ENCODE data around the gene GOLGA1. TPM values are rescaled to one million over a fixed set of nuclear protein-coding genes. Genes with fewer than 3 reads are reported as not detected.
"Not testable (repeated sequence)": the region's sequence is repeated elsewhere in the genome, so short reads cannot be mapped to it uniquely, and the experiment has no call there.

Gene GOLGA1
- total and polyA plus RNA-seq, 3 donors from 2014 or later, result 36.1 to 54.2 (median 36.7) TPM

- WGBS, 2 donors, result 94% methylated on average over 3 of the region's 3 CpGs
- TF ChIP-seq, protein P1, sequence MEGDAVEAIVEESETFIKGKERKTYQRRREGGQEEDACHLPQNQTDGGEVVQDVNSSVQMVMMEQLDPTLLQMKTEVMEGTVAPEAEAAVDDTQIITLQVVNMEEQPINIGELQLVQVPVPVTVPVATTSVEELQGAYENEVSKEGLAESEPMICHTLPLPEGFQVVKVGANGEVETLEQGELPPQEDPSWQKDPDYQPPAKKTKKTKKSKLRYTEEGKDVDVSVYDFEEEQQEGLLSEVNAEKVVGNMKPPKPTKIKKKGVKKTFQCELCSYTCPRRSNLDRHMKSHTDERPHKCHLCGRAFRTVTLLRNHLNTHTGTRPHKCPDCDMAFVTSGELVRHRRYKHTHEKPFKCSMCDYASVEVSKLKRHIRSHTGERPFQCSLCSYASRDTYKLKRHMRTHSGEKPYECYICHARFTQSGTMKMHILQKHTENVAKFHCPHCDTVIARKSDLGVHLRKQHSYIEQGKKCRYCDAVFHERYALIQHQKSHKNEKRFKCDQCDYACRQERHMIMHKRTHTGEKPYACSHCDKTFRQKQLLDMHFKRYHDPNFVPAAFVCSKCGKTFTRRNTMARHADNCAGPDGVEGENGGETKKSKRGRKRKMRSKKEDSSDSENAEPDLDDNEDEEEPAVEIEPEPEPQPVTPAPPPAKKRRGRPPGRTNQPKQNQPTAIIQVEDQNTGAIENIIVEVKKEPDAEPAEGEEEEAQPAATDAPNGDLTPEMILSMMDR (IDR thresholded peaks at IDR 0.05), result no peak
- TF ChIP-seq POLR2A (IDR thresholded peaks at IDR 0.05), result no peak
- no peak for DNase-seq
- Histone ChIP-seq H3K27me3 (no peaks in the 10 kb centered on the region), H3K27ac (no peak overlapping the region), H3K9me3 (no peaks in the 10 kb centered on the region), H3K4me1 (no peaks in the 10 kb centered on the region), H3K36me3 (ENCODE audit: low read depth, missing control alignments) (no peaks in the 10 kb centered on the region), H3K4me3 (no peak overlapping the region)
- intact Hi-C loops (cut with DNase I; ENCODE audit: low total_unique reads), result no loop called here
Measured at GRCh38 chr9:124929464-124929863, 11.4 kb downstream of the GOLGA1 start.

DNA sequence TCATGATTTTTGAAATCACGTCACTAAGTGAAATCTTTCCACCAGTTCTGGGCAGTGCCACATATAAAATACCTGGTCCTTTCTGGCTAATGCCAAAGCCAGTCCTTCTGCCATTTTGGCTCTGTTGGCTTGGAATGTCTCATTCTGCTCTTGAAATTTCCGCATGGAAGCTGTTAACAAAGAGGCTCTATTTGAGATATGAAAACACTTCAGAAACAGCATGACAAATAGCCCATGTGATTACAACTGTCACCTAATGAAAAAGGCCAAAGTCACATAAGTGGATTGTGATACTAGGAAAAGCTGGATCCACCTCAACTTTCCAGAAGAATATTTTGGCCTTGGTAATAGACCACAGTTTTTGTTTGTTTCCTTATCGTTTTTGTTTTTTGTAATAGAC, 12.8 kb downstream of the GOLGA1 start:
- H3K36me3 ChIP-seq (ENCODE audit: low read depth, missing control alignments), result no peaks in the 10 kb centered on the region
- H3K4me3 ChIP-seq, result no peak overlapping the region
- H3K9me3 ChIP-seq, result no peaks in the 10 kb centered on the region
- no peaks in the 10 kb centered on the region for H3K4me1 ChIP-seq
- intact Hi-C loops (cut with DNase I; ENCODE audit: low total_unique reads), result no loop called here
- TF ChIP-seq, protein P1 (IDR thresholded peaks at IDR 0.05), result no peak
- no peak for TF ChIP-seq POLR2A (IDR thresholded peaks at IDR 0.05)
- no peak for DNase-seq
- WGBS, 2 donors, result 93 to 95% methylated on average over 3 of the region's 3 CpGs
- no peaks in the 10 kb centered on the region for H3K27me3 ChIP-seq
- no peak overlapping the region for H3K27ac ChIP-seq

DNA sequence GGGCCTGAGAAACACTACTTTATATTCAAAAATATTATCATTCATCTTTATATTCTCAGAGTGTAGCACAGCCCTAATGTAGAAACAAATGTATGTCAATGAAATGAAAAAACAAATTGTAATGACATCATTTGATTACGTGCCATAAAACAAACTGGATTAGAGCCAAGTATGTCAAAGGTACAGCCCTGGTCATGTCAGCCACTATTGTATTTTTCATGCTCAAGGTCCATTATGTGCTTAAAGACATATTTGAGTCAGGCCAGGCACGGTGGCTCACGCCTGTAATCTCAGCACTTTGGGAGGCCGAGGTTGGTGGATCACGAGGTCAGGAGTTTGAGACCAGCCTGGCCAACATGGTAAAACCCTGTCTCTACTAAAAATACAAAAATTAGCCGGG, 20.5 kb downstream of the GOLGA1 start:
- DNase-seq; intact Hi-C loops (cut with DNase I; ENCODE audit: low total_unique reads); H3K27me3 ChIP-seq: not testable (repeated sequence)

GRCh38 chr9:124914753-124915405, 26.0 kb downstream of the GOLGA1 start:
- H3K9me3 ChIP-seq, result no peaks in the 10 kb centered on the region
- no peaks in the 10 kb centered on the region for H3K36me3 ChIP-seq (ENCODE audit: low read depth, missing control alignments)
- WGBS, 2 donors, result 94% methylated on average over 5 of the region's 5 CpGs
- no peaks in the 10 kb centered on the region for H3K4me1 ChIP-seq
- intact Hi-C loops (cut with DNase I; ENCODE audit: low total_unique reads), result no loop called here
- no peak overlapping the region for H3K4me3 ChIP-seq
- H3K27ac ChIP-seq, result no peak overlapping the region
- no peaks in the 10 kb centered on the region for H3K27me3 ChIP-seq
- TF ChIP-seq, protein P1 (IDR thresholded peaks at IDR 0.05), result no peak
- no peak for TF ChIP-seq POLR2A (IDR thresholded peaks at IDR 0.05)
- no peak for DNase-seq

More for the DNA sequence above, 20.5 kb downstream of the GOLGA1 start:
- not testable (repeated sequence) for H3K4me1 ChIP-seq; H3K4me3 ChIP-seq; H3K9me3 ChIP-seq; H3K27ac ChIP-seq; H3K36me3 ChIP-seq (ENCODE audit: low read depth, missing control alignments)
- 83 to 93% methylated on average over 6 of the region's 6 CpGs for WGBS, 2 donors

DNA sequence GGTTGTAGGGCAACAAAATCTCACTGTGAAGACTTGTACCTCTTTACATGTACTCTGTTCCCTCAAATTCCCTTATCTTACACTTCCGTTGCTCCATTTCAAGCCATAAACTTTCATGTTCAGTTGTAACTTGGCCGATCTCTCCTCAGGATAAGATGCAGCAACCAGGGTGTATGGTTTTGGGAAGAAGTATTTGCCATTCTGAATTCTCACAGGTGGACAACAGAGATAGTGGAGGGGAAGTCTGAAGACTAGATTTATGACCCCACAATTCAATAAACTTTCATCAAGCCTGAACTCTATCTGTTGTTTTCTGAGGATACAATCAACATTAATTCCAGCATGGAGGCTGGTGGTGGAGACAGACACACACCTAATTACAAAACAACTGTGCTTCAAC, 27.5 kb downstream of the GOLGA1 start:
- Histone ChIP-seq H3K4me3 (no peak overlapping the region), H3K27me3 (no peaks in the 10 kb centered on the region), H3K27ac (no peak overlapping the region), H3K4me1 (no peaks in the 10 kb centered on the region), H3K36me3 (ENCODE audit: low read depth, missing control alignments) (no peaks in the 10 kb centered on the region), H3K9me3 (no peaks in the 10 kb centered on the region)
- intact Hi-C loops (cut with DNase I; ENCODE audit: low total_unique reads), result no loop called here
- TF ChIP-seq, protein P1 (IDR thresholded peaks at IDR 0.05), result no peak
- no peak for TF ChIP-seq POLR2A (IDR thresholded peaks at IDR 0.05)
- no peak for DNase-seq
- 92 to 95% methylated on average over 2 of the region's 2 CpGs for WGBS, 2 donors
